GM18951 (cell line): ENCODE data around the gene IFT25.

Source experiments
- POLR2A ChIP-seq: IDR thresholded peaks from 4 replicates; pipeline ENCODE4 v1.6.1; 2011; ENCODE audit warnings: mild to moderate bottlenecking; ENCODE audit not compliant: insufficient read length, insufficient read depth; ENCODE audit errors: extremely low read depth
- in situ Hi-C: fragments of 300-500 bp; cut with MboI; formaldehyde crosslinking; loops from one replicate; pipeline ENCODE4 v1.12.0; 2022; ENCODE audit warnings: low sequenced_read_pairs, mixed read lengths, inconsistent platforms; ENCODE audit not compliant: unreplicated experiment

Gene IFT25

DNA sequence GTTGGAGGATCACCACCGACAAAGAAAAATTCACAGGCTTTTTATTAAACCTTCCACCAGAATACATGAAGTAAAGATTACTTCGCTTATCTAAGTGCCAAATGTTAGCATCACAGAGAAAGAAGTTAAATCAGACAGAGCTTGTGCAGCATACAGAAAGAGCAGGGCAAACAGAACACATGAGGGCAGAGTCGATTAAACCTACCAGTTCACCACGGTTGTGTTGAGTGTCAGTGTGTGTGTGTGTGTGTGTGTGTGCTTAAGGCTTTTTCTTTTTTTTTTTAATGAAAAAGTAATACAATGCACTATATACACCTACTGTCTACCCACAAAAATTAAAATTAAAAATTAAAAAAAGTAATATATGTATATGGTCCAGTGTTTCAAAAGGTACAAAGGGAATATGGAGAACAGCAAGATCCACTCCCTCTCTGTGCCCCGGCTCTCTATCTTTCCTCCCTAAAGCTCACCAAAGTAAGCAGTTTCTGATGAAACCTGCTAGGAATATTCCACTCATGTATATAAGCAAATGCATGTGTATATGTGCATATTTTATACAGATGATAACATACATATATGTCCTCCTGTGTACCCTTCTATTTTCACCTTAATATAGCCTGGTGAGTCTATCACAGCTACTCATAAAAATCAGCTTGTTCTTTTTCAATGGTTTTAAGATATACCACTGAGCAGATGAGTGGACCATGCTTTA lies 73.6 kb downstream of the IFT25 start:
- in situ Hi-C loops, result loop anchor here (25.0 kb wide), 1 partner anchor 615 kb away; no protein-coding TSS in a partner anchor
- TF ChIP-seq POLR2A, result no peak
